Liver (tissue), 9 donors: Measurements from ENCODE around the gene ZSCAN10. TPM values are rescaled to one million over a fixed set of nuclear protein-coding genes. Genes with fewer than 3 reads are reported as not detected.

Experiments used
- DNase-seq: peaks from one replicate; pipeline ENCODE4 v3.0.0-alpha.2; 2017; ENCODE audit warnings: low spot score
- H3K27ac ChIP-seq, 2 donors: one replicate each; pipeline ENCODE4 v1.7.0; 2013; ENCODE audit warnings: inconsistent platforms in 2 of 2, low read length in 2 of 2, control low read depth in 1 of 2, low read depth in 1 of 2, mild to moderate bottlenecking in 1 of 2
- H3K27me3 ChIP-seq, 4 donors: one replicate each; pipeline versions ENCODE4 v1.6.1 to v1.7.0; 2013; ENCODE audit warnings: low read length in 3 of 4, inconsistent platforms in 1 of 4, mild to moderate bottlenecking in 1 of 4, moderate library complexity in 1 of 4; ENCODE audit not compliant: control insufficient read depth in 4 of 4, insufficient read depth in 4 of 4
- H3K36me3 ChIP-seq, 4 donors: one replicate each; pipeline versions ENCODE4 v1.6.1 to v1.7.0; 2013; ENCODE audit warnings: low read length in 3 of 4, mild to moderate bottlenecking in 3 of 4, low read depth in 1 of 4, moderate library complexity in 1 of 4; ENCODE audit not compliant: control insufficient read depth in 4 of 4, insufficient read depth in 3 of 4
- H3K4me1 ChIP-seq, 4 donors: one replicate each; pipeline versions ENCODE4 v1.6.1 to v1.7.0; 2013; ENCODE audit warnings: low read length in 3 of 4, mild to moderate bottlenecking in 3 of 4, moderate library complexity in 1 of 4; ENCODE audit not compliant: control insufficient read depth in 4 of 4, insufficient read depth in 4 of 4
- H3K4me3 ChIP-seq, 3 donors: one replicate each; pipeline versions ENCODE4 v1.6.1 to v1.7.0; 2013; ENCODE audit warnings: low read length in 3 of 3, control low read depth in 1 of 3, low read depth in 1 of 3, mild to moderate bottlenecking in 1 of 3
- H3K9ac ChIP-seq, 2 donors: one replicate each; pipeline ENCODE4 v1.7.0; 2013; ENCODE audit warnings: low read length in 2 of 2, mild to moderate bottlenecking in 2 of 2, moderate library complexity in 2 of 2, control low read depth in 1 of 2, low read depth in 1 of 2
- H3K9me3 ChIP-seq, 4 donors: one replicate each; pipeline versions ENCODE4 v1.6.1 to v1.7.0; 2013; ENCODE audit warnings: low read length in 3 of 4; ENCODE audit not compliant: control insufficient read depth in 4 of 4
- CTCF ChIP-seq: fragments of 150-350 bp; IDR thresholded peaks from 2 replicates; pipeline ENCODE4 v1.5.1; 2017; ENCODE audit warnings: improper control_type of control experiment, low read depth, low read length; ENCODE audit not compliant: missing input control
- EGR1 ChIP-seq, 2 donors: IDR thresholded peaks; 2 replicates each; pipeline ENCODE4 v1.6.1; 2016 to 2018; ENCODE audit warnings: antibody characterized with exemption in 2 of 2, low read depth in 2 of 2
- FOXA2 ChIP-seq: IDR thresholded peaks from 2 replicates; pipeline ENCODE4 v1.6.1; 2016; ENCODE audit warnings: antibody characterized with exemption
- HNF4A ChIP-seq, 2 donors: conservative IDR thresholded peaks; 2 replicates each; pipeline ENCODE4 v1.6.1; 2016; ENCODE audit warnings: antibody characterized with exemption in 2 of 2, mild to moderate bottlenecking in 2 of 2
- JUND ChIP-seq, 2 donors: IDR thresholded peaks; 2 replicates each; pipeline ENCODE4 v1.6.1; 2016; ENCODE audit warnings: antibody characterized with exemption in 2 of 2
- RAD21 ChIP-seq, 2 donors: IDR thresholded peaks; 2 replicates each; pipeline ENCODE4 v1.6.1; 2016; ENCODE audit warnings: antibody characterized with exemption in 2 of 2, mild to moderate bottlenecking in 2 of 2
- REST ChIP-seq: IDR thresholded peaks from 2 replicates; pipeline ENCODE4 v1.6.1; 2016; ENCODE audit warnings: antibody characterized with exemption, mild to moderate bottlenecking
- RXRA ChIP-seq, 2 donors: IDR thresholded peaks; 2 replicates each; pipeline ENCODE4 v1.6.1; 2017 to 2018; ENCODE audit warnings: antibody characterized with exemption in 2 of 2, mild to moderate bottlenecking in 1 of 2
- TAF1 ChIP-seq: conservative IDR thresholded peaks from 2 replicates; pipeline ENCODE4 v1.6.1; 2016; ENCODE audit warnings: antibody characterized with exemption, mild to moderate bottlenecking
- ZBTB33 ChIP-seq: IDR thresholded peaks from 2 replicates; pipeline ENCODE4 v1.6.1; 2016; ENCODE audit warnings: antibody characterized with exemption
- WGBS: extraction: QIAGEN DNeasy Blood & Tissue Kit; methylation state at CpG from one replicate; pipeline ENCODE4 v1.1.7; 2013; 5-methylcytosine and 5-hydroxymethylcytosine counted together
- polyA plus RNA-seq, 2 donors: library from polyadenylated mRNA; stranded (reverse) in 1 of 2; unstranded in 1 of 2; fragments of 200-250 nt in 1 of 2; fragments of >200 nt in 1 of 2; fragmentation: Nextera tagmentation in 1 of 2; extraction: Ambion mirVana in 1 of 2; gene quantifications; one replicate each; pipeline versions ENCODE4 v1.2.1 to v1.2.3, GENCODE V29; 2013 to 2015
- total RNA-seq, 2 donors: library from RNA; depleted of rRNA; stranded (reverse); fragments of >200 nt; gene quantifications; one replicate each; pipeline ENCODE4 v1.2.3, GENCODE V29; 2014
- donor health status: healthy.
- donor health status: healthy.
- donor health status: healthy.
- donor health status: healthy.
- donor health status: healthy.

ZSCAN10 gene
- total and polyA plus RNA-seq, 4 donors = not detected

- 95% methylated on average over 71 of the region's 71 CpGs for WGBS
Measured at GRCh38 chr16:3088925-3089716, 10.0 kb downstream of the ZSCAN10 start.

More at GRCh38 chr16:3088925-3089716, 10.0 kb downstream of the ZSCAN10 start:
- Histone ChIP-seq H3K27ac (no peak overlapping the region), H3K27me3 (no peaks in the 10 kb centered on the region), H3K9ac (no peak overlapping the region), H3K4me1 (peaks cover 0 to 10% (median 0%) of the 10 kb centered on the region in 4 donors), H3K4me3 (no peak overlapping the region), H3K36me3 (no peaks in the 10 kb centered on the region), H3K9me3 (no peaks in the 10 kb centered on the region)
- no peak for DNase-seq
- TF ChIP-seq TAF1 (no peak), ZBTB33 (no peak), RXRA (IDR thresholded peaks at IDR 0.05) (no peak), FOXA2 (no peak), CTCF (no peak), JUND (IDR thresholded peaks at IDR 0.05) (no peak), REST (no peak), HNF4A (conservative IDR thresholded peaks at IDR 0.05) (no peak), EGR1 (IDR thresholded peaks at IDR 0.05; ENCODE audit: low read depth in 2 of 2) (no peak), RAD21 (IDR thresholded peaks at IDR 0.05) (no peak)
